GM13977 (cell line): ENCODE results near the gene ETDC.
"Not testable (repeated sequence)": the region's sequence is repeated elsewhere in the genome, so short reads cannot be mapped to it uniquely, and the experiment has no call there.

Experiments
- DNase-seq: peaks from one replicate; pipeline ENCODE4 v3.0.0; 2012; ENCODE audit warnings: low spot score
- in situ Hi-C: fragments of 300-500 bp; cut with MboI; formaldehyde crosslinking; loops from one replicate; pipeline ENCODE4 v1.12.0; 2022; ENCODE audit warnings: low sequenced_read_pairs, low pct_unique_long_range_greater_than_20kb, mixed read lengths, inconsistent platforms; ENCODE audit not compliant: unreplicated experiment
- TF ChIP-seq, protein P1 (sequence below): IDR thresholded peaks from 2 replicates; pipeline ENCODE4 v1.5.1; 2012; ENCODE audit warnings: mild to moderate bottlenecking, control low read depth; ENCODE audit not compliant: insufficient read depth; ENCODE audit errors: extremely low read depth, missing control alignments

ETDC gene

DNA sequence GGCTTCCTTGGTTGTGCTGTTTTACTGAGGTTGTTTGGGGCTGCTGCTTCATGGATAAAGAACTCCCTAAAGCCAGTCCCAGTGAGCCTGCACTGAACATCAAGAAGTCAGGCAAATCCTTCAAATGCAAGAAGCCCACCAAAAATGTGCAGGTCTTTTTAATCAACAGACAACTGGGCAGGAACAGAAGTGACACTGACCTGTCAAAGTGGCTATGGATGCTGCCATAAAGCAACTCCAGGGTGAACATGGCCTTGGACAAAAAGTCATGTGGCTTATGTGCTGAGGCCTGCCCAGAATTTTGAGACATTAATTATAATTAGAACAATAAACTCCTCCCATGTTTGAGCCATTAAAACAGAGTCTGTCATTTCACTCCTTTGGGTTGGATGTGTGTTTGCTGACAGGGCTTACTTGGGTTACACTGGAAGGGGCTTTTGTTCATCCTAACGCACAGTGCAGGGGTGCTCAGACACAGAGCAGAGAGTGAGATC is at the start of gene ETDC:
ETDC (plus strand) TSS at position 51 of the 494 bp plus-strand sequence; CDS start at position 51, 0 bp downstream.
- in situ Hi-C loops = no loop called here
- TF ChIP-seq, protein P1, sequence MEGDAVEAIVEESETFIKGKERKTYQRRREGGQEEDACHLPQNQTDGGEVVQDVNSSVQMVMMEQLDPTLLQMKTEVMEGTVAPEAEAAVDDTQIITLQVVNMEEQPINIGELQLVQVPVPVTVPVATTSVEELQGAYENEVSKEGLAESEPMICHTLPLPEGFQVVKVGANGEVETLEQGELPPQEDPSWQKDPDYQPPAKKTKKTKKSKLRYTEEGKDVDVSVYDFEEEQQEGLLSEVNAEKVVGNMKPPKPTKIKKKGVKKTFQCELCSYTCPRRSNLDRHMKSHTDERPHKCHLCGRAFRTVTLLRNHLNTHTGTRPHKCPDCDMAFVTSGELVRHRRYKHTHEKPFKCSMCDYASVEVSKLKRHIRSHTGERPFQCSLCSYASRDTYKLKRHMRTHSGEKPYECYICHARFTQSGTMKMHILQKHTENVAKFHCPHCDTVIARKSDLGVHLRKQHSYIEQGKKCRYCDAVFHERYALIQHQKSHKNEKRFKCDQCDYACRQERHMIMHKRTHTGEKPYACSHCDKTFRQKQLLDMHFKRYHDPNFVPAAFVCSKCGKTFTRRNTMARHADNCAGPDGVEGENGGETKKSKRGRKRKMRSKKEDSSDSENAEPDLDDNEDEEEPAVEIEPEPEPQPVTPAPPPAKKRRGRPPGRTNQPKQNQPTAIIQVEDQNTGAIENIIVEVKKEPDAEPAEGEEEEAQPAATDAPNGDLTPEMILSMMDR = no peak
- no peak for DNase-seq

DNA sequence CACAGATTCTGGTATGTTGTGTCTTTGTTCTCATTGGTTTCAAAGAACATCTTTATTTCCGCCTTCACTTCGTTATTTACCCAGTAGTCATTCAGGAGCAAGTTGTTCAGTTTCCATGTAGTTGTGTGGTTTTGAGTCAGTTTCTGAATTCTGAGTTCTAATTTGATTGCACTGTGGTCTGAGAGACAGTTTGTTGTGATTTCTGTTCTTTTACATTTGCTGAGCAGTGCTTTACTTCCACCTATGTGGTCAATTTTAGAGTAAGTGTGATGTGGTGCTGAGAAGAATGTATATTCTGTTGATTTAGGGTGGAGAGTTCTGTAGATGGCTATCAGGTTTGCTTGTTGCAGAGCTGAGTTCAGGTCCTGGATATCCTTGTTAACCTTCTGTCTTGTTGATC is 48.3 kb upstream of the ETDC start:
- DNase-seq, in situ Hi-C loops: not testable (repeated sequence)

DNA sequence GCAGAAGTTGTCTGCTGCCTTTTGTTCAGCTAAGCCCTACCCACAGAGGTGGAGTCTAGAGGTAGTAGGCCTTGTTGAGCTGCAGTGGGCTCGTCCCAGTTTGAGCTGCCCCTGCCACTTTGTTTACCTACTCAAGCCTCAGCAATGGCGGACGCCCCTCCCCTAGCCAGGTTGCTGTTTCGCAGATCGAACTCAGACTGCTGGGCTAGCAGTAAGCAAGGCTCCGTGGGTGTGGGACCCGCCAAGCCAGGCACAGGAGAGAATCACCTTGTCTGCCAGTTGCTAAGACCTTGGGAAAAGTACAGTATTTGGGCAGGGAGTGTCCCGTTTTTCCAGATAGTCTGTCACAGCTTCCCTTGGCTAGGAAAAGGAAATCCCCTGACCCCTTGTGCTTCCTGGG is 45.9 kb upstream of the ETDC start:
- in situ Hi-C loops = not testable (repeated sequence)

GRCh38 chrX:135264206-135264605 is 45.1 kb upstream of the ETDC start:
- DNase-seq = no peak

More for the DNA sequence above, 45.9 kb upstream of the ETDC start:
- DNase-seq = not testable (repeated sequence)

DNA sequence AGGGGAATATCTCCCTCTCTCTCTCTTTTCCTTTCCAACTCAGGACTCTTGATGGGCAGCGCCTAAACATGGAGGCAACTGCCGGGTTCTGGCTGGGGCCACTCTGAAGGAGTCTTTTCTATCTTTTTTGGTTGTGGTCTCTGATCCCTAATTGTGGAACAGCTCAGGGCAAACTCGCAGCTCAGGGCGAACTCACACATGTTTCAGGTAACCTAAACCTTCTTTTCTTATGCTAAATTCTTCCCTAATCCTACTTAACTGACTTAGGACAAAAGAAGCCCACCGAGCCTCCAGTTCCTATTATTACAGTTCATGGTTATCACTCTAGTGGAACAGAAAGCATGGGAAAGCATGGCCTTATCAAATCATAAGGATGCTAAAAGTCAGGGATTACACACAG is 36.1 kb upstream of the ETDC start:
- DNase-seq = no peak
- TF ChIP-seq, protein P1 = no peak
- in situ Hi-C loops = no loop called here

More at GRCh38 chrX:135264206-135264605, 45.1 kb upstream of the ETDC start:
- in situ Hi-C loops = no loop called here
- TF ChIP-seq, protein P1 = no peak

DNA sequence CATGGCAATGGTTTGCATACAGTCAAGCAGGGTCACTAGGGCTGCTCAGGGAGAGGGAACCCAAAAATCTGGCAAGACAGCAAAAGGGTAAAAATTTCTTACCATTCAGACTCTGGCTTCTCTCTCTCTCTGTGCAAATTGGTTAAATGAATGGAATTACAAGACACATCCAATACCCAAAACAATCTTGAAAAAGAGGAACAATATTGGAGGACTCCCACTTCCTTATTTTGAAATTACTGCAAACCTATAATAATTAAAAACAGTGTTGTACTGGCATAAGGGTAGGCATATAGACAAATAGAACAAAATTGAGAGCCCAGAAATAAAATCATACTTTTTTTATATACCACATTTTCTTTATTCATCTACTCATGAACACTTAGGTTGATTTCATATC is 33.3 kb upstream of the ETDC start:
- no peak for DNase-seq
- TF ChIP-seq, protein P1 = no peak
- in situ Hi-C loops = no loop called here

DNA sequence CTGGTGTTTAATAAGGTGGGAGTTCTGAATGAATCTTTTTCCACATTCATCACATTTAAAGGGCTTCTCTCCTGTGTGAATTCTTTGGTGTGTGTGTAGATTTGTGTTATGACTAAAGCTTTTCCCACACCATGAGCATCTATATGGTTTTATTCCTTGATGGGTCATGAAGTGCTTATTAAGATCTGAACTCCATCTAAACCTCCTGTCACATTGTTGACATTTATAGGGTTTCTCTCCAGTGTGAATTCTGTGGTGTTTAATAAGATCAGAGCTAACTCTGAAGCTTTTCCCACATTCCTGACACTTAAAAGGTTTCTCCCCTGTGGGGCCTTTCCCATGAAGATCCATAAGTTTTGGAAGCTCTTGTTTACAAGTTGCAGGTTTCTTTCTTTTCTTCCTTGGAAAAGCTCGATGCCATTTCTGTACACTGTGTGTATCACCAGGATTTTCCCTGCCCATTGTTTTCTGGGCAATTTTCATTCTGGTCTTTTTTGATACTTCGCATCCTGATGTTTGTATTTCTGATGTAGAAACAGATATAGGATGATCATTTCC is 21.9 kb upstream of the ETDC start:
- no peak for DNase-seq
- in situ Hi-C loops = no loop called here
- TF ChIP-seq, protein P1 = no peak
